GM12874 (cell line): ENCODE data around the gene UBL7.

Source experiments
- CTCF ChIP-seq: IDR thresholded peaks from 2 replicates; pipeline ENCODE4 v1.5.1; 2011; ENCODE audit warnings: low read depth, mild to moderate bottlenecking, control low read depth, low read length, moderate library complexity; ENCODE audit not compliant: insufficient read depth

UBL7 gene

GRCh38 chr15:74403588-74403919, 57.4 kb downstream of the UBL7 start:
- no peak for TF ChIP-seq CTCF

- TF ChIP-seq CTCF, result no peak
Observed at GRCh38 chr15:74402873-74403587, 57.9 kb downstream of the UBL7 start.

- TF ChIP-seq CTCF, result no peak
Observed at GRCh38 chr15:74402337-74402841, 58.6 kb downstream of the UBL7 start.

- no peak for TF ChIP-seq CTCF
Observed at GRCh38 chr15:74400915-74401757, 59.8 kb downstream of the UBL7 start.

- TF ChIP-seq CTCF, result no peak
Observed at GRCh38 chr15:74400313-74400860, 60.6 kb downstream of the UBL7 start.

GRCh38 chr15:74399511-74400312, 61.2 kb downstream of the UBL7 start:
- no peak for TF ChIP-seq CTCF
